HCT116 (cell line): Measurements from ENCODE around the gene SLC35A1.

Experiments used
- POLR2A ChIP-seq: IDR thresholded peaks from 2 replicates; pipeline ENCODE4 v1.7.0; 2011; ENCODE audit warnings: borderline replicate concordance; ENCODE audit not compliant: insufficient read depth, insufficient read length; ENCODE audit errors: extremely low read depth
- POLR2AphosphoS5 ChIP-seq: IDR thresholded peaks from 2 replicates; pipeline ENCODE4 v1.6.1; 2011; ENCODE audit warnings: mild to moderate bottlenecking, low read depth, low read length, moderate library complexity

- TF ChIP-seq POLR2AphosphoS5: no peak
- no peak for TF ChIP-seq POLR2A
Observed at GRCh38 chr6:87551799-87552198, 79.0 kb downstream of the SLC35A1 start.
